ENCODE measurements around the gene CPNE5.

The CPNE5 gene

DNA sequence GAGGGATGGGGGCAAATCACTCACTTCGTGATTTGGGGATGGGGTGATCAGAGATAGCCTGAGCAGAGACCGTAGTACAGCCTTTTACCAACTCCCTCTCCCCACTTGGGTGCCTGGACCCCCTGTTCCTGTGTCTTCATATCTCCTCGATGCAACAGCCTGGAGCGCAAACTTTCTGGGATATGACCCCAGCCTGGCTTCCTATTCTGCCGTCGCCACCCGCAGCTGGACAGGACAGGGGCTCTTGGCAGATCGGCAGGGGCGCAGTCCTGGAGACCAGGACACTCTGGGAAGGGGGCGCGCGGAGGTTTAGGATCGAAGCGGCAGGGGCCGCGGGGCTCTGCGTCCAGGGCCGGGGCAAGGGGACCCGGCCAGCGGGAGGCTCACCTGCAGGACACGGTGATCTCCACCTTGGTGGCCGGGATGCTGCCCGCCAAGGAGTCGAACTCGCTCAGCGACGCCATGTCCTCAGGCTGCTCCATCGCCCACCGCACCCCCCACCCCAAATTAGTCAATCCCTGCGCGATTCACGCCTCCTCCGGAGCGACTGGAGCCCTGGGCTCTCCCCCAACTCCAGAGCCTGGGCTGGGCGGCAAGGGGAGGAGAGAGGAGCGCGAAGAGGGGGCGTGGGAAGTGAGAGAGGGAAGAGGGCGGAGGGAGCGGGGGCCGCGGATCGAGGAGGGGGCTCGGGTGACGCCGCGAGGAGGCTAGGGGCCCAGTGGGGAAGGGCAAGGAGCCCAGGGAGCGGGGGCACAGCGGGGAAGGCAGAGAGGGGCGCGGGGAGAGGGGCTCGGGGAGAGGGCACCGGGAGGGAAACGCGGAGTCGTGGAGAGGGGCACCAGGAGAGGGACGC lies at the start of gene CPNE5:
TSS of gene CPNE5 (minus strand) at position 549 of the 853 bp plus-strand sequence. CDS start at position 482, 67 bp downstream.
- no peak for DNase-seq

DNA sequence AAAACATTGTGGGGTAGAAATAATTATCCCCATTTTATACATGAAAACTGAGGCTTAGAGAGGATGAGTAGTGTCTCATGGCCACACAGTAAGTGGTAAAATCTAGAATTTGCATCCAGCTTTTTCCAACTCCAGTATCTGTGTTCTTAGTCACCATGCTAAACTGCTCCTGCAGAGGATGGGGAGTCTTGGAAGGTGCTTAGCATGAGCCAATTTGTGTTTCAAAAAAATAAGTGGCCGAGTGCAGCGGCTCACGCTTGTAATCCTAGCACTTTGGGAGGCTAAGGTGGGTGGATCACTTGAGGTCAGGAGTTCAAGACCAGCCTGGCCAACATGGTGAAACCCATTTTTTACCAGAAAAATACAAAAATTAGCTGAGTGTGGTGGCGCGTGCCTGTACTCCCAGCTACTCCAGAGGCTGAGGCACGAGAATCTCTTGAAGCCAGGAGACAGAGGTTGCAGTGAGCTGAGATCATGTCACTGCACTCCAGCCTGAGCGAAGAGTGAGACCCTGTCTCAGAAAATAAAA lies 48.9 kb upstream of the CPNE5 start:
- DNase-seq, result no peak

DNA sequence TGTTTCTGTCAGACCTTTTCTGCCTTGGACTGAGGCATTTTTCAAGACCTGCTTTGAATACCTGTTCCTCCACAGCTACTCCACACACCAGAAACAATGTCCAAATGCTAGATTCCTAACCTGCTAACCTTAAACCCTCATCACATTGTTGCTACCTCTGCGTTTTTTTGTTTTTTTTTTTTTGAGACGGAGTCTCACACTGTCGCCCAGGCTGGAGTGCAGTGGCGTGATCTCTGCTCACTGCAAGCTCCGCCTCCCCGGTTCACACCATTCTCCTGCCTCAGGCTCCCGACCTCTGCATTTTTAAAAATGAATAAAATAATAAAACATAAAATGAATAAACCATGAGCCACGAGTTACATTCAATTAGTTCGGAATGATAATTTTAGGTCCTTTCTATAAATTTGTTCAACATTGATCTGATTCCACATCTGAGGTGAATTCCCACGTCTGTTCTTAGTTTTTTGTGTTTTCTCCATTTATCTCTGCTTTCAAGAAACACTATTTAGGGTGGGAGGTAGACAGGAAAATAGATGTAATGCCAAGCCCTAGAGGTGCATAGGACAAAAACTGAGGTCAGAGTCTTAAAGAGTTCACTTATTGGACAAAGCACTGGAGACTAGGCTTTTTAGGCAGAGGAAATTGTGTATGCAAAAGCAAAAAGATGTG lies 47.8 kb upstream of the CPNE5 start:
- no peak for DNase-seq

DNA sequence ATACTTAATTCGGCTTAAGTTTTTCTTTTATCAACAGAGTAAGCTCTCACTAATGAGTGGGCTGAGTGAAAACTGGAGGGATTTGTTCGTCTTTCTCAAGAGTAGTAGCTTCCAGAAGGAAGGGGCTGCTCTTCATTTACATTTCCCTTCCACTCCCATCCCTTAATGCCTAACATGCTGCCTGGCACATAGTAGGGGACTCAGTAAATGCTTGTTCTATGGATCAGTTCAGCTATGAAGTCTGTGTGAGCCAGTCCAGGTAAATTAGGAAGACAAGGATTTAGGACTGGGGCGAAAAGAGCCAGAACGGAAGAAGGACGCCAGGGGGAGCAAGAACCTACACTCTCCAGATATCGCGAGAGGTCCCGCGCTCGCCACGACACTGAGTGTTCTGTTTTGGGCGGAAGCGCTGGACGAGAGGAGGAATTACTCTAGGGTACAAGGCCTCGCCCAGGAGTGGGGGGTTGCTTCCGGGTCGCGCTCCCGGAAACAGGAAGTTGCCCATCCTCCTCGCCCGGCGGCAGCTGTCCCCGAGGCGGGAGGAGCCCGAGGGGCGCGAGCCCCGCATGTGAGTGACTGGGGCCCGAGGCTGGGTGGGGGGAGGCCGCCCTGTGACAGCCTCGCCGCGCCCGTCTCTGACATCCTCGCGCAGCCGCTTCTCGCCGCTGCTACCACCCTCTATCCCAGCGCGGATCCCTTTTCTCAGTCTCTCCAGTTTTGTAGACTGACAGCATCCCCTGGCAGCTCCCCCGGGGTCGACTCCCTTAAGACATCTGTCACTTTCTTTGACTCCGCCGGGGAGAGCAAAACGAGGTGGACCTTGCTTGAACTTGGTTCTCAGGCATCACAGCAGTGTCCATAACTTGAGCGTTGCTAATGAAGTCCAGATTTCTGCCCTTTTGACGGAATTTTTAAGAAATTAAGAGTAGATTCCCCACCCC lies 46.5 kb upstream of the CPNE5 start, which contains the start of gene C6orf89:
TSS of gene C6orf89 (plus strand) at position 492 of the 941 bp plus-strand sequence. CDS start 13,493 bp downstream, outside the sequence.
- peak; percentile 95 for DNase-seq

DNA sequence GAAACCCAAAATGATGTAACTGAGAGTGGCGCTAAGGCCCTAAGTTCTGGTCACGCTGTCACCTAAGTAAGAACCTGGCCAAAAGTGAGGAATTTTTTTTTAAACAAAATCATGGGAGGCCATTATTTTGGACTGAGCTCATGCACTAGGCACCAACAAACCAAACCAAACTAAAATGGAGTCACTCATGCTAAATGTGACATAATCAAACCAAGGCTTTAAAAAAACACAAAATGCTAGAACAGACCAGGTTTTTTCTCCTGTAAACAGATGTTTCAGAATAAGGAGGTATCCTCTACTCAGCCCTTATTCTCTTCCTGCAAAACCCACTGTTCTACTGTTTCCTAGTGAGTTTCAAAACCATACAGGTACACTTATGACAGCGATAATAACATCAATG lies 45.4 kb upstream of the CPNE5 start:
- DNase-seq, result no peak

DNA sequence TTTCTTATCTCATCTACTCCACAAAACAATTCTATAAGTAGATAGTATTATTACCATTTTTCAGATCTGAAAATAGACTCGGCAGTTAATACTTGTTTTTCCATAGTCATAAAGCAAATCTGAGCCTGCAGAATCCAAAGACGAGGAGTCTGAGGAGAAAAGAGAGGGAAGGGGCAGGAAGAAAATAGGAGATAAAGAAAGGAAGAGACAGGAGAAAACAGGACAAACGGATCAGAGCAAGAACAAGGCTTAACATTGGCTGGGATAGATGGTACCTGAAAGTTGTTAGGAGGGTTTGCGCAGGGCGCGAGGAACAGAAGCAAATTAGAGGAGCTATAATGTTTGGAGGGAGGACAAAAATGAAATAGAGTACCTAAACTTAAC lies 36.0 kb upstream of the CPNE5 start:
- DNase-seq, result no peak

DNA sequence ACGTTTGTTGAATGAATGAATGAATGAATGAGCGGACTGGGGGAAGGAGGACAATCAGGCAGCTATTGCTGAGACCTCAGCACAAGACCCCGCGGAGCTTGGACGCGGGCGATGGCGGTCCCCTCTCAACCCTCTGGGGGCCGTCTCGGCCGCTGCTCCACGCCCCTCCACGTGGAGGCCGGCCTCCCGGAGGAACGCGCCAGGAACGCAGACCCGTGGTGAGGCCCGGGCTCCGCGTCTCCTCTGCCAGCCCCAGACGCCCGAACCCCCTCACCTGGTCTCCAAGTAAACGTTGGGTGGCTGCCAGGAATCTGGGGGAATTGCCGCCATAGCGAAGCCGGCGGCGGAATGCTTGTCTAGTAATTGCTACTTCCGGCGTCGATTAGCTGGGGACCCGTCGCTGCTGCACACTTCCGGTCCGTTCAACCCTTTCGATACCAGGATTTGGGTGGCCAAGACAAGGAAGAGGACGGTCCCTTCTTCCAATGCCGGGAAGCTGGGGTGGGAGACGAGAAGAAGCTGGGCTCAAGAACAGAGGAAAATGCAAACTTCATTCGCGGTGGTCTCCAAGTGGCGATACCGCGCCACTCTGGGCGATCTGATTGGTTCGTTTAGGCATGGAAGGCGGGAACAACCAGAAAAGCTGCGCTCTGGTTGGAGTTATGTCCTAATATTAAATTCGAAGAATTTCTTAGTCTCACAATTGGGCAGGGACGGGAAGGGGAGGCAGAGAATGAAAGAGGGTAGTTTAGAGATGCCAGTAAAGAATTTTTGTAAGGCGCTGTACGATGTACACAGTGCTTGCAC lies 35.4 kb upstream of the CPNE5 start, which contains the start of gene PPIL1:
TSS of gene PPIL1 (minus strand) at position 361 of the 807 bp plus-strand sequence. CDS start at position 330, 31 bp downstream.
- DNase-seq, result peak; percentile 78

DNA sequence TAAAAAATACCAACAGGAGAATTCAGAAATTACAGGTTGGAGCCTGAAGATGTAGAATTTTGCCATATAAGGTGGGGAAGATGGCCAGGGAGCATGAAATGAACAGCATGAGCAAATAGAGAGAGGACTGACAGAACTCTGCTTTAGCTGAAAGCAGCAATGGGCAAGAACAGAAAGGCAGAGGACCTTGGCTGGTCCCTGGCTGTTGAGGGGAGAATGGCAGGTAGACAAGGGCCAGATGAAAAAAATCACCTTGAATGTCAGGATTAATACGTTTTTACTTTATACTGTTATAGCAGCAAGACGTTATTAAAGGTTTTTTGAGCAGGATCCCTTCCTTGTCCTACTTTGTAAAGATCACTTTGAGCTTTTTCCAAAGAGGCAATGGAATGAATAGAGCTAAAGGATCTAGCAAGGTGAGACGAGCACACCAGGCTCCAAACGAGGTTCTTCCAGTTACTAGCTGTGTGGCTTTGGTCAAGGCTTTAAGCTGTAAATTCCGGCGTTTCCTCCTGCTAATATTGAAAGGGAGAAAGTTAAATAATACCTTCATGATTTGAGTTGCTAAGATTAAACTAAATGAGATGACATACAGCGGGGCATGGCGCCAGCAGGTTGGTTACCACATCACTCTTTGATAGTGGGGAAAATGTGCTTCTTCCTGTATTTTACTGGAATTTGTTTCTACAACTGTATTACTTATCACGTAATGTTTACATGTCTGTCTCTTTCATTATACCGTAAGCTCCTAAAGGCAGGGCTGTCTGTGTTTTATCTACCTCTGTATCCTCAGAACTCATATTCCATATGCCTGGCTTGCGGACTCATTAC lies 34.6 kb upstream of the CPNE5 start:
- no peak for DNase-seq

DNA sequence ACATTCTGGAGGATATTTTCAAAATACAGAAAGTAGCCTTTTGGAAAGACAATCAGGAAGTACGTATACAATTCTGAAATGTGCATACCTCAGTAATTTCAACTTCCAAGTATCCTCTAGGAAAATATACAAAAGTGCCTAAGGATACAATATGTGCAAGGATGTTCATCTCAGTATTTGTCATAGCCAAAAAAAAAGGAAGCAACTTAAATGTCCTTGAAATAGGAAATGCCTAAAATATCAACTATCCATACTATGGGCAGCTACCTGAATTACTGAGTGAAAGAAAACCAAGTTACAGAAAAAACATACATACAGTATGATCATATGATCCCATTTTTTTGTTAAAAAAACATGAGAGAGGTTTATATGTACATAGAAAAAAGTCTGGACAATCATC lies 33.9 kb upstream of the CPNE5 start:
- no peak for DNase-seq

DNA sequence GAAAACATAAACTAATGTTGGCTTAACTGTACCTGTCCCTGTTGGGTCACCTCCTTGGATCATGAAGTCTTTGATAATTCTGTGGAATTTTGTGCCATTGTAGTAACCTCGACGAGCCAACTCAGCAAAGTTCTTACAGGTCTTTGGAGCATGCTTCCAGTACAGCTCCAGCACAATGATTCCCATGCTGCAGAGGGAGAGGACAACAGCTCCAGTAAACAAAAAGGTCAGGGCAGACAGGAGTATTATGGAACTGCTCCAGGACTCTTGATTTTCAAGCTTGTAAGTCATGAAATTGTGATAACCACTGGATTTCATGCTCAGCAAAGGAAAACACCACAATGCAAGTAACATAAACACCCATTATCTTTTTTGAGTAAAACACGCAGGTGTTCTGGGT lies 32.4 kb upstream of the CPNE5 start:
- DNase-seq, result no peak

DNA sequence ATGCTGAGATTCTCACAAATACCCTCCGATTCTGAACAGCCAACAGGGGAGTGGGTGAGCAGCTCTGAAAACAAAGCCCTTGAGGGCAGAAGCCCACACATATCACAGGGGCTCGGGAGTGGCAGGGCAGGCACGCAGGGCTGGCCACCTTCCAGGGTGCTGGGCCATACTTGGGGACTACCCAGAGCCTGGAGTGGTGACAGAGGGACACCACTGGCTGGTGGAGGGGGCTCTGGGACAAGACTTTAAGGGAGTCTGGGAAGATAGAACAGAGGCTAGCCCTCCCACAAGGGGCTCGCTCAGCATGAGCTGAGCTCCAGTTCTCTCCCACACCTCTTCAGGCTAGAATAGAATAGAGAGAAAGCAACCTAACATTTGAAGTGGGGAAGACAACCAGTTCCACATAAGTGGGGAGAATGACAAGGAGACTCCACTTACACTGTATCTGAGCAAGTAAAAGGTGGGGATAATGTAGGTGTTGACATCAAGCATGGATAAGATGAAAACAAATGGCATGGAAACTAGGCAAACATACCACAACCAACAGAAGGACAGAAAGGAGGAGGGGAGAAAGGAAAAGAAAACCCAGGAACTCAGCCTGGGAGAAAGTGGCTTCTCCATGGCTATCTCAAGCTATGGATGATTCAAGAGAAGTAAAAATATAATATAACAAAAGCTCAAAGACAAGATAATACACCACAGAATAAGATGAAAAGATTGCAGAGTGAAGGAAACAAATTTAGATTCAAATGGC lies 28.4 kb upstream of the CPNE5 start:
- no peak for DNase-seq

DNA sequence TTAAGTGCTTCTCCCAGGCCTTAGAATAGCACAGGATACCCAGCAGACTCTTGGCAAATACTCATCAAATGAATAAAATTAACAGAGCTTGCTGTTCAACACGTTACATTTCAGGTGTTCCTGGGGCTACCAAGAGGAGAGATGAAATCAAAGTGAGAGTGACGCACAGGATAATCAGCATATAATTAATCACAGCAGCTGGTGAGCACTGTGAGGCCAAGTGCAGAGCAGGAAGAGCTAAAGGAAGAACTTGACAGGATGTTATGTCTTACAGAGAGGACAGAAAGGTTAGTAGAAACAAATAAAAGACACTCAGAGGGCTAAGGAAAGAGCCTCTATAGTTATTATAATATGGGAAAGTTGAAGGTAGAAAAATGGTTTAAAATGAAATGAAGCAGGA lies 26.6 kb upstream of the CPNE5 start:
- DNase-seq, result no peak

DNA sequence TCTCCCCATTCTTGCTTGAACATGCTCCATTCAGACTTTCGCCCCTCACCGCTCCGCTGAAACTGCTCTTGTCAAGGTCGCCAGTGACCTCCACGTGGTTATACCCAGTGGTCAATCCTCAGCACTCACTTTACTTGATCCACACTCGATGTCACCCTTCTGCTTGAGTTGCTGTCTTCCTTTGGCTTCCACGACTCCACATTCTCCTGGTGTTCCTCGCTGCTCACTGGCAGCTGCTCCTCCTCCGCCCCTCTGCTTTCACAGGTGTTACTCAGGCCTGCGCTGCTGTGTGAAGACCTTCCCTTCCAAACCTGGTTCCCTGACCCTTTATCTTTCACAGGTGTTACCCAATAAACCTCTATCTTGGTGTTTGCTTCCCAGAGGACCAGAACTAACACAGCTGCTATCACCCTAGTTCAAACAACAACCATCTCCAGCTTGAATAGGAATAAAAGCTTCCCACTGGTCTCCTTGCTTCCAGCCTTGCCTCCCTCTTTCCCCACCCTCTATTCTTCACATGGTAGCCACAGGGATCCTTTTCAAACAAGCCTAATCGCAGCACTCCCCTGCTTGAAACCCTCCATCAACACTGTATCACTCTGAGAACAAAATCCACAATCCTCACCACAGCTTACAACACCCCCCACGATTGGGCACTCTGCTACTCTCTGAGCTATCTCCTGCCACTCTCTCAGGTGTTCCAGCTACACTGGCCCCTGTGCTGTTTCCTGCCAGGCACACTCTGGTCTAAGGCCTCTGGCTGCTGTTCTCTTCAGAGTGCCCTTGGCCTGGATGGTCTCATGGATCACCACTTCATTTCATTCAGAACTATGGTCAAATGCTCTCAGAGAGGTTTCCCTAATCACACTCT lies 24.7 kb upstream of the CPNE5 start:
- no peak for DNase-seq

DNA sequence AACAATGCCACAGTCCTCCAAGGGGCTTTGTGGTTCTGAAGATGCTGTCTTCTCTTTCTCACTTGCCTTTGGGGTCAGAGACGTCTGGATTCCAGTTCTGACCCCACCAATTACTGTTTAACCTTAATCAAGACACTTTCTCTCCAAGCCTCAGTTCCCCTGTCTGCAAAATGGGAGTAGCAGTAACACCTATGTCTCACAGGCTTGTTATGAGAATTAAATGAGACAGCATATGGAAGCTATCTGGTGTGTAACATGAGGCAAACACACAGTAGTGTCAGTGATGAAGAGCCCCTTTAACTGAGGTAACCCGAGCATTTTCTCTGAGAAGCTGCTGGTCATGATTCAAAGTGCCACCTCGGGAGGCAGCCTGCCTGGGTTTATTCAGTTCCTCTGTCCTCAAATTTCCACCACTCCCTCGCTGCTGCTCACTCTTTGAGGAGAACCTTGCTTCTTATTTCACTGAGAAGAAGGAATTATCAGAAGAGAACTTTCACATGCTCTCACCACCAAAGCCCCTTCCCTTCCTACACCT lies 23.7 kb upstream of the CPNE5 start:
- no peak for DNase-seq

DNA sequence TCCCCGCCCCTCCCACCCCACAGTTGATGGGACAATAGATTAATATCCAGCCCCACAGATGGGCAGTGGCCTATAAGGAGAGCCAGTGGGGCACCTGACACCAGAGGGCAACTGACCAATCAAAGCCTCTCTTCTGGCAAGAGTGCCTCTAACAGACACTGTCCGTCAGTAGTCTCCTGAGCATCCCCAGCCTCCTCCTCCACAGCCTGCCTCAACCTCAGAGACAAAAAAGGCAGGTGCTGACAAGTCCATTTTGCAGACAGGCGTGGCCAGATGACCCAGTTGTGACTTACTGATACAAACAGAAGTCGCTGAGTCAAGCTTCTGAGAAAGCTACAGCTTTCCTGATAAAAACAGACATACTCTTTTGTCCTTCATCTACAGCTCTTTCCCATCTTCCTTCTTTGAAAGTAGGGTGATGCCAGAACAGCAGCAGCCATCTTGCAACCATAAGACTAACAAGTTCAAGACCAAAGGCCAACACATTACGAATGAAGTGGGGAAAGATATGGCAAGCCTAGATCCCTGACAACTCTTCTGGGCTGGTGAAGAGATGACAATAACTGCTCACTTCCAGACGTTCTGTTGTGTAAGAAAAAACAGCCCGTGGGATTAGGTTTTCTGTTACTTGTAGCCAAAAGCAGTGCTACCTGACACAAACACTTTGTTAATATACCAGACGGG lies 23.1 kb upstream of the CPNE5 start:
- no peak for DNase-seq

DNA sequence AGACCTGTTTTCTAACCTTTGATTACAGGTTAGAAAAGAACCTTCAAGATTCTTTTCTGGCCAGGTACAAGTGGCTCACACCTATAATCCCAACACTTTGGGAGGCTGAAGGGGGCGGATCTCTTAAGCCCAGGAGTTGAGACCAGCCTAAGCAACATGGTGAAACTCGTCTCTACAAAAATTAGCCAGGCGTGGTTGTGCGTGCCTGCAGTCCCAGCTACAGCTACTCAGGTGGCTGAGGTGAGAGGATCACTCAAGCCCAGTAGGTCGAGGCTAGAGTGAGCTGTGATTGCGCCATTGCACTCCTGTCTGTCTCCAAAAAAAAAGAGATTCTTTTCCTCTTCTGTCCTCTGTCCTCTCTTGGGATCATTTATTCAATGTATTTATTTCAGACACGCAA lies 20.9 kb upstream of the CPNE5 start:
- DNase-seq, result no peak

DNA sequence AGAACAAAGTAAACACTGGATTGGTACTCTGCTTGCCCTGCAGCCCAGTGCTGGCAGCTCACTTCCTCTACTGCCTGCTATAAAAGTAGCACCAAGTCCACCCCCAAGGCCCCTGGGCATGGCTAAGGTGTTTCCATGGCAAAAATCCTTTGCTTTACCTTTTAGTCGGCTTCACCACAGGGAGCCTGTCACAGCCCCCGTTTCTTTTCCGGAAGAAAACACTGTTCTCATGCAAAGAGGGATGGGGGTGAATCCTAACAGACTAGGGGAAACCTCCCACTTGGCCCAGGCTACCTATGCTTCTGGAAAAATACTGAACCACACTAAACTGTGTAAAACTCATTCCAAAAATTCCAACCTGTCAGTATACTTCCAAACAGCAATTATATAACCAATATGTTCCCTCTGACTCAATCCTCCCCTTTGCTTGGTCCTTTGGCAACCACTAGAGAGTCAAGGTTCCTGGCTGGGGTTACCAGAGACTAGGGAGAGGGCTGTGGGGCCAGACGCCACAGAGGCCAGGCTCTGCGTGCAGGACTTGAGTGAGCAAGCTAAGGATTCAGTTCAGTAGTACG lies 19.2 kb upstream of the CPNE5 start:
- DNase-seq, result no peak

DNA sequence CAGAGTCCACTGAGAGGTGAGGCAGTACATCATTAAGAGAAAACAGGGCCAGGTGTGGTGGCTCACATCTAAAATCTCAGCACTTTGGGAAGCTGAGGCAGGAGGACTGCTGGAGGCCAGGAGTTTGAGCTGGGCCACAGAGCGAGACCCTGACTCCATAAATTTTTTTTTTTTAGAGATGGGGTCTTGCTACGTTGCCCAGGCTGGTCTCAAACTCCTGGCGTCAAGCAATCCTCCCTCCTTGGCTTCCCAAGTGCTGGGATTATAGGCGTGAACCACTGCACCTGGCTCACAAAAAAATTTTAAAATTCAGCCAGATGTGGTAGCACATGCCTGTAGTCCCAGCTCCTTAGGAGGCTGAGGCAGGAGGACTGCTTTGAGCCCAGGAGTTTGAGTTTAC lies 18.1 kb upstream of the CPNE5 start:
- DNase-seq, result no peak
